ENCODE measurements around the gene NRIP1.

DNA sequence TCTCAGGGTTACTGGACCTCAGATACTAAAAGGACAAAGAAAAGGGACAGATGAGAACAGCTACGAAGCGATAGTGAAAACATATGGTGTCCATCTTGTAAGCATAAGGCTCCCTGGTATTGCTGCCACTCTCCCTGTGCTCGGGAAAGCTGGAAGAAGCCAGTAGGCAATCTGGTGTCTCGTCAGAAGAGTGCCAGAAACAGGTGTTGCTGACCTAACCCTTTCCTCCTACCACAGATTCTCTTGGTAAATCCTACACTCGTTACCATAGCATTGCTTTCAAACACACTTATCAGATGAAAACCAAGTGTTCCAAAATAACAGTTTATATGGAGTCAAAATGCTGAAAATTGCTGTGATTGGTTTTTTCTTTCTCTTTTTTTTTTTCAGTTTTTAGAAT lies 146.3 kb downstream of the NRIP1 start:
- TF ChIP-seq, protein P1, sequence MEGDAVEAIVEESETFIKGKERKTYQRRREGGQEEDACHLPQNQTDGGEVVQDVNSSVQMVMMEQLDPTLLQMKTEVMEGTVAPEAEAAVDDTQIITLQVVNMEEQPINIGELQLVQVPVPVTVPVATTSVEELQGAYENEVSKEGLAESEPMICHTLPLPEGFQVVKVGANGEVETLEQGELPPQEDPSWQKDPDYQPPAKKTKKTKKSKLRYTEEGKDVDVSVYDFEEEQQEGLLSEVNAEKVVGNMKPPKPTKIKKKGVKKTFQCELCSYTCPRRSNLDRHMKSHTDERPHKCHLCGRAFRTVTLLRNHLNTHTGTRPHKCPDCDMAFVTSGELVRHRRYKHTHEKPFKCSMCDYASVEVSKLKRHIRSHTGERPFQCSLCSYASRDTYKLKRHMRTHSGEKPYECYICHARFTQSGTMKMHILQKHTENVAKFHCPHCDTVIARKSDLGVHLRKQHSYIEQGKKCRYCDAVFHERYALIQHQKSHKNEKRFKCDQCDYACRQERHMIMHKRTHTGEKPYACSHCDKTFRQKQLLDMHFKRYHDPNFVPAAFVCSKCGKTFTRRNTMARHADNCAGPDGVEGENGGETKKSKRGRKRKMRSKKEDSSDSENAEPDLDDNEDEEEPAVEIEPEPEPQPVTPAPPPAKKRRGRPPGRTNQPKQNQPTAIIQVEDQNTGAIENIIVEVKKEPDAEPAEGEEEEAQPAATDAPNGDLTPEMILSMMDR (IDR thresholded peaks at IDR 0.05): no peak
- TF ChIP-seq EP300 (IDR thresholded peaks at IDR 0.05): no peak
